Breast epithelium (tissue), 4 donors: ENCODE data around the gene LILRB2. TPM values are rescaled to one million over a fixed set of nuclear protein-coding genes. Genes with fewer than 3 reads are reported as not detected.
"Not testable (repeated sequence)": the region's sequence is repeated elsewhere in the genome, so short reads cannot be mapped to it uniquely, and the experiment has no call there.

Experiments
- DNase-seq, 2 donors: peaks; one replicate each; pipeline ENCODE4 v3.0.0-alpha.2; 2019; ENCODE audit warnings: low spot score in 2 of 2
- H3K27ac ChIP-seq, 2 donors: fragments of 200-600 bp; sonication (generic) in 1 of 2; one replicate each; pipeline ENCODE4 v1.5.1; 2016 to 2019; ENCODE audit warnings: mild to moderate bottlenecking in 1 of 2
- H3K27me3 ChIP-seq, 2 donors: fragments of 200-600 bp; sonication (generic) in 1 of 2; one replicate each; pipeline versions ENCODE4 v1.5.1 to v1.6.0; 2017 to 2019; ENCODE audit warnings: control low read depth in 1 of 2, mild to moderate bottlenecking in 1 of 2
- H3K36me3 ChIP-seq: fragments of 200-600 bp; one replicate; pipeline ENCODE4 v1.5.1; 2019
- H3K4me1 ChIP-seq, 2 donors: fragments of 200-600 bp; sonication (generic); one replicate each; pipeline ENCODE4 v1.5.1; 2016 to 2019; ENCODE audit warnings: control low read depth in 1 of 2
- H3K4me3 ChIP-seq, 3 donors: fragments of 200-600 bp; sonication (generic); 1 replicate in 2 of 3; 2 replicates in 1 of 3; pipeline ENCODE4 v1.5.1; 2016 to 2019; ENCODE audit warnings: mild to moderate bottlenecking in 3 of 3, moderate library complexity in 2 of 3
- H3K9me3 ChIP-seq, 2 donors: fragments of 200-600 bp; sonication (generic) in 1 of 2; one replicate each; pipeline ENCODE4 v1.5.1; 2016 to 2019; ENCODE audit warnings: control low read depth in 1 of 2
- POLR2A ChIP-seq: fragments of 450-650 bp; IDR thresholded peaks from one replicate; pipeline ENCODE4 v1.6.1; 2016; ENCODE audit warnings: antibody characterized with exemption, mild to moderate bottlenecking, moderate library complexity
- POLR2AphosphoS5 ChIP-seq, 3 donors: sonication (generic); formaldehyde crosslinking; IDR thresholded peaks; one replicate each; pipeline ENCODE4 v1.6.1; 2017; ENCODE audit warnings: antibody characterized with exemption in 3 of 3
- intact Hi-C: fragments of 100-400 bp; cut with DNase I; formaldehyde crosslinking; loops from one replicate; pipeline ENCODE4 v1.15.1; 2023; ENCODE audit warnings: low total_unique reads
- total RNA-seq, 3 donors: library from RNA; depleted of rRNA; stranded (reverse); fragments of >200 nt; gene quantifications; one replicate each; pipeline ENCODE4 v1.1.0, GENCODE V29; 2016
- TF ChIP-seq, protein P1 (sequence below), 3 donors: fragments of 450-650 bp; IDR thresholded peaks; one replicate each; pipeline ENCODE4 v1.5.1; 2016 to 2017; ENCODE audit warnings: antibody characterized with exemption in 3 of 3, mild to moderate bottlenecking in 3 of 3, moderate library complexity in 3 of 3

The LILRB2 gene
- total RNA-seq, 3 donors from 2014 or later = 0.98 to 3.5 (median 1.8) TPM

GRCh38 chr19:54282686-54283470 lies 2.0 kb upstream of the LILRB2 start:
- no peaks in the 10 kb centered on the region for H3K36me3 ChIP-seq
- TF ChIP-seq, protein P1, sequence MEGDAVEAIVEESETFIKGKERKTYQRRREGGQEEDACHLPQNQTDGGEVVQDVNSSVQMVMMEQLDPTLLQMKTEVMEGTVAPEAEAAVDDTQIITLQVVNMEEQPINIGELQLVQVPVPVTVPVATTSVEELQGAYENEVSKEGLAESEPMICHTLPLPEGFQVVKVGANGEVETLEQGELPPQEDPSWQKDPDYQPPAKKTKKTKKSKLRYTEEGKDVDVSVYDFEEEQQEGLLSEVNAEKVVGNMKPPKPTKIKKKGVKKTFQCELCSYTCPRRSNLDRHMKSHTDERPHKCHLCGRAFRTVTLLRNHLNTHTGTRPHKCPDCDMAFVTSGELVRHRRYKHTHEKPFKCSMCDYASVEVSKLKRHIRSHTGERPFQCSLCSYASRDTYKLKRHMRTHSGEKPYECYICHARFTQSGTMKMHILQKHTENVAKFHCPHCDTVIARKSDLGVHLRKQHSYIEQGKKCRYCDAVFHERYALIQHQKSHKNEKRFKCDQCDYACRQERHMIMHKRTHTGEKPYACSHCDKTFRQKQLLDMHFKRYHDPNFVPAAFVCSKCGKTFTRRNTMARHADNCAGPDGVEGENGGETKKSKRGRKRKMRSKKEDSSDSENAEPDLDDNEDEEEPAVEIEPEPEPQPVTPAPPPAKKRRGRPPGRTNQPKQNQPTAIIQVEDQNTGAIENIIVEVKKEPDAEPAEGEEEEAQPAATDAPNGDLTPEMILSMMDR (IDR thresholded peaks at IDR 0.05) = no peak
- TF ChIP-seq POLR2A = no peak
- TF ChIP-seq POLR2AphosphoS5 (IDR thresholded peaks at IDR 0.05) = no peak
- no peak for DNase-seq
- H3K4me1 ChIP-seq = no peaks in the 10 kb centered on the region
- intact Hi-C loops = no loop called here
- no peak overlapping the region for H3K4me3 ChIP-seq
- no peaks in the 10 kb centered on the region for H3K9me3 ChIP-seq
- peaks cover 0 to 38% of the 10 kb centered on the region in 2 donors for H3K27me3 ChIP-seq
- no peak overlapping the region for H3K27ac ChIP-seq

- peaks cover 0 to 45% of the 10 kb centered on the region in 2 donors for H3K27me3 ChIP-seq
- H3K4me1 ChIP-seq, H3K9me3 ChIP-seq, H3K4me3 ChIP-seq, DNase-seq, H3K27ac ChIP-seq, intact Hi-C loops, H3K36me3 ChIP-seq: not testable (repeated sequence)
Measured at GRCh38 chr19:54281729-54282075, 792 bp upstream of the LILRB2 start.

- Histone ChIP-seq H3K27me3 (peaks cover 0 to 48% of the 10 kb centered on the region in 2 donors), H3K4me3 (peak overlapping the region in 1 of 3 donors; percentile 17)
- intact Hi-C loops, H3K9me3 ChIP-seq, DNase-seq, H3K4me1 ChIP-seq, H3K36me3 ChIP-seq, H3K27ac ChIP-seq: not testable (repeated sequence)
Measured at GRCh38 chr19:54280441-54280840, 469 bp downstream of the LILRB2 start.

- intact Hi-C loops, H3K4me1 ChIP-seq, DNase-seq, H3K36me3 ChIP-seq, H3K27ac ChIP-seq, H3K9me3 ChIP-seq: not testable (repeated sequence)
- Histone ChIP-seq H3K27me3 (peaks cover 0 to 48% of the 10 kb centered on the region in 2 donors), H3K4me3 (peak overlapping the region in 1 of 3 donors; percentile 7)
Measured at GRCh38 chr19:54280025-54280424, 885 bp downstream of the LILRB2 start.

DNA sequence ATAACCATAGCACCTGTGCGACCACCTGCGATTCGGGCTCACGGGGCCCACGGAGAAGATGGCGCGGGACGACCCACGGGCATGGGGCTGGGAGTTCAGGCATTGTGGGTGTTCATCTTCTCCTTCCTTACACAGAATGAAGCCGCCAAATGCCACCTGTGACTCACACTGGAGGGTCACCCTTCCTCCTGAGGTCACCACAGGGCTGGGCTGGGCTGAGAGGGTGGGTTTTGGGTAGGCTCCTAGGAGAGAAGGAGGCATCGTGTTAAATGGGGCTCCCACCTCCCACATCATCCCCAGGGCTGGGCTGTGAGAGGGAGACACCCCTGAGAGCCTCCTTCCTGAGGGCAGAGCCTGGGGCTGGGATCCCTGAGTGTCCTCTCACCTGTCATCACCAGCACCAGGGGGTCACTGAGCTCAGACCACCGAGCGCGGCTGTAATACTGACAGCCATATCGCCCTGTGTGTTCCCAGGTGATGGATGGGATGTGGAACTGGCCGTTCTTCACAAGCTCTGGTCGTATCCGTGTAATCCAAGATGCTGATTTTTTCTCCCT lies 1.4 kb downstream of the LILRB2 start:
- TF ChIP-seq POLR2A (no peak), POLR2AphosphoS5 (IDR thresholded peaks at IDR 0.05) (no peak)
- TF ChIP-seq, protein P1 (IDR thresholded peaks at IDR 0.05) = no peak

GRCh38 chr19:54278571-54279195 lies 2.2 kb downstream of the LILRB2 start:
- not testable (repeated sequence) for DNase-seq, H3K36me3 ChIP-seq, H3K9me3 ChIP-seq, H3K4me3 ChIP-seq, H3K4me1 ChIP-seq, H3K27ac ChIP-seq
- intact Hi-C loops = loop anchor here (2.0 kb wide), 1 partner anchor 42 kb away; no protein-coding TSS in a partner anchor
- H3K27me3 ChIP-seq = peaks cover 0 to 48% of the 10 kb centered on the region in 2 donors

More for the DNA sequence above, 1.4 kb downstream of the LILRB2 start:
- Histone ChIP-seq H3K4me3 (no peak overlapping the region), H3K9me3 (no peaks in the 10 kb centered on the region), H3K4me1 (no peaks in the 10 kb centered on the region), H3K36me3 (no peaks in the 10 kb centered on the region), H3K27me3 (peaks cover 0 to 48% of the 10 kb centered on the region in 2 donors), H3K27ac (no peak overlapping the region)
- DNase-seq = no peak
- intact Hi-C loops = loop anchor here (2.0 kb wide), 1 partner anchor 41 kb away; no protein-coding TSS in a partner anchor

- not testable (repeated sequence) for H3K36me3 ChIP-seq, DNase-seq, H3K27ac ChIP-seq, H3K4me3 ChIP-seq, H3K4me1 ChIP-seq, H3K9me3 ChIP-seq
- H3K27me3 ChIP-seq = peaks cover 0 to 44% of the 10 kb centered on the region in 2 donors
- intact Hi-C loops = loop anchor here (2.0 kb wide), 1 partner anchor 43 kb away; no protein-coding TSS in a partner anchor
Measured at GRCh38 chr19:54278056-54278455, 2.9 kb downstream of the LILRB2 start.

DNA sequence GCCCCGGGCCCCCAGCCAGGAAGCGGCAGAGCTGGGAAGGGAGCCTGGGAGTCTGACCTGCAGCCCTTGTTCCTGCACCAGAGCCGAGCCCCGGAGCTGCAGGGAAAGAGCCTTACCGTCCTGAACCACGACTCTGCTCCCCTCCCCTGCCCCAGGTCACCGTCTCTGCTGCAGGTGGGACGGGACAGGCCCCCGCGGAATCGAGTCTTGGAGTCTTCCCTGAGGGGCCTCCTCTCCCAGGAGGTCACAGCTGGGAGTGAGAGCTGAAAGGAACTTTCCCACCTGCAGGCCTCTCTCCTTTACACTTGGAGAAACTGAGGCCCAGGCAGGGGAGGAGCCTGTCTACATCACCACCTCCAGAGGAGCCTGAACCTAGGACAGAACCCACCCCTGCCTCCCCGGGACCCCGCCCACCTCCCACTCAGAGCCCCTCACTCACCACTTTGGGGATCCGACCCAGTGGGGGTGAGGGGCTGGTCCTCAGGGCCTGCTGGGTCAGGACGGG lies 3.7 kb downstream of the LILRB2 start:
- H3K9me3 ChIP-seq, H3K36me3 ChIP-seq, H3K4me3 ChIP-seq, H3K4me1 ChIP-seq, intact Hi-C loops, DNase-seq, H3K27ac ChIP-seq: not testable (repeated sequence)
- H3K27me3 ChIP-seq = peaks cover 0 to 37% of the 10 kb centered on the region in 2 donors
